Lower leg skin (tissue), 3 donors: ENCODE data around the gene SLC5A4.

ENCODE experiments used
- CTCF ChIP-seq, 3 donors: fragments of 450-650 bp; IDR thresholded peaks; one replicate each; pipeline ENCODE4 v1.5.1; 2016; ENCODE audit warnings: antibody characterized with exemption in 3 of 3, mild to moderate bottlenecking in 3 of 3, moderate library complexity in 2 of 3
- POLR2A ChIP-seq, 2 donors: fragments of 450-650 bp; IDR thresholded peaks; one replicate each; pipeline ENCODE4 v1.6.1; 2016 to 2017; ENCODE audit warnings: antibody characterized with exemption in 2 of 2, mild to moderate bottlenecking in 1 of 2, moderate library complexity in 1 of 2

- TF ChIP-seq CTCF (IDR thresholded peaks at IDR 0.05) (no peak), POLR2A (IDR thresholded peaks at IDR 0.05) (no peak)
Observed at GRCh38 chr22:32226326-32227104, 28.6 kb downstream of the SLC5A4 start.
